Prostate gland (tissue), 2 donors: ENCODE results near the gene ERC2. TPM values are rescaled to one million over a fixed set of nuclear protein-coding genes. Genes with fewer than 3 reads are reported as not detected.

Source experiments
- DNase-seq: peaks from one replicate; pipeline ENCODE4 v3.0.0-alpha.2; 2019; ENCODE audit warnings: low spot score
- H3K27ac ChIP-seq, 2 donors: fragments of 200-600 bp; sonication (generic); 2 replicates each; pipeline ENCODE4 v1.5.1; 2017 to 2019
- H3K27me3 ChIP-seq: fragments of 200-600 bp; sonication (generic); replicated peaks from 2 replicates; pipeline ENCODE4 v1.5.1; 2019; ENCODE audit not compliant: insufficient read depth
- H3K36me3 ChIP-seq, 2 donors: fragments of 200-600 bp; sonication (generic); 1 replicate in 1 of 2; 2 replicates in 1 of 2; pipeline versions ENCODE4 v1.5.1 to v1.8.1; 2017 to 2019
- H3K4me1 ChIP-seq: fragments of 200-600 bp; sonication (generic); replicated peaks from 2 replicates; pipeline ENCODE4 v1.5.1; 2019
- H3K4me3 ChIP-seq, 2 donors: fragments of 200-600 bp; sonication (generic); 2 replicates each; pipeline ENCODE4 v1.5.1; 2017 to 2019
- H3K9me3 ChIP-seq: fragments of 200-600 bp; sonication (generic); 2 replicates; pipeline ENCODE4 v1.5.1; 2017
- CTCF ChIP-seq, 4 experiments: fragments of 200-600 bp in 2 of 4; fragments of 450-650 bp in 2 of 4; sonication (generic) in 2 of 4; IDR thresholded peaks; 1 replicate in 3 of 4; 2 replicates in 1 of 4; pipeline ENCODE4 v1.5.1; 2016 to 2019; ENCODE audit warnings: antibody characterized with exemption in 4 of 4, mild to moderate bottlenecking in 2 of 4, moderate library complexity in 2 of 4
- POLR2A ChIP-seq: fragments of 450-650 bp; IDR thresholded peaks from one replicate; pipeline ENCODE4 v1.6.1; 2016; ENCODE audit warnings: antibody characterized with exemption, mild to moderate bottlenecking
- POLR2AphosphoS5 ChIP-seq: sonication (generic); formaldehyde crosslinking; IDR thresholded peaks from one replicate; pipeline ENCODE4 v1.6.1; 2017; ENCODE audit warnings: antibody characterized with exemption
- WGBS: methylation state at CpG from one replicate; pipeline ENCODE4 v1.1.5; 2018; 5-methylcytosine and 5-hydroxymethylcytosine counted together
- intact Hi-C: fragments of 100-400 bp; cut with DNase I; formaldehyde crosslinking; loops from one replicate; pipeline ENCODE4 v1.14.2; 2022
- total RNA-seq, 2 donors: library from RNA; depleted of rRNA; stranded (reverse); fragments of >200 nt; gene quantifications; one replicate each; pipeline ENCODE4 v1.1.0, GENCODE V29; 2016

Gene ERC2
- total RNA-seq, 2 donors from 2014 or later, result 1.0 to 2.7 TPM

GRCh38 chr3:55880357-55880756 is 587.9 kb downstream of the ERC2 start:
- TF ChIP-seq POLR2A (no peak), POLR2AphosphoS5 (no peak), CTCF (IDR thresholded peaks at IDR 0.05) (no peak)
- no peak overlapping the region for H3K4me3 ChIP-seq
- no peak overlapping the region for H3K27ac ChIP-seq
- H3K36me3 ChIP-seq, result no peaks in the 10 kb centered on the region
- DNase-seq, result no peak
- H3K9me3 ChIP-seq, result no peaks in the 10 kb centered on the region
- no peaks in the 10 kb centered on the region for H3K27me3 ChIP-seq
- H3K4me1 ChIP-seq, result no peaks in the 10 kb centered on the region
- intact Hi-C loops, result no loop called here

- Histone ChIP-seq H3K4me3 (no peak overlapping the region), H3K27ac (no peak overlapping the region), H3K36me3 (no peaks in the 10 kb centered on the region), H3K9me3 (no peaks in the 10 kb centered on the region), H3K4me1 (no peaks in the 10 kb centered on the region), H3K27me3 (no peaks in the 10 kb centered on the region)
- TF ChIP-seq POLR2AphosphoS5 (no peak), CTCF (IDR thresholded peaks at IDR 0.05) (no peak), POLR2A (no peak)
- intact Hi-C loops, result no loop called here
- DNase-seq, result no peak
- WGBS, result 32% methylated on average over 2 of the region's 2 CpGs
These were observed 588.4 kb downstream of the ERC2 start for GRCh38 chr3:55879901-55880331.

GRCh38 chr3:55877703-55878102 is 590.6 kb downstream of the ERC2 start:
- WGBS, result 90% methylated on average over 4 of the region's 4 CpGs
- Histone ChIP-seq H3K9me3 (no peaks in the 10 kb centered on the region), H3K27me3 (no peaks in the 10 kb centered on the region), H3K4me3 (no peak overlapping the region), H3K36me3 (no peaks in the 10 kb centered on the region), H3K27ac (no peak overlapping the region), H3K4me1 (no peaks in the 10 kb centered on the region)
- TF ChIP-seq CTCF (IDR thresholded peaks at IDR 0.05), result no peak
- TF ChIP-seq POLR2A, result no peak
- no peak for TF ChIP-seq POLR2AphosphoS5
- no peak for DNase-seq
- intact Hi-C loops, result no loop called here

- no peak for DNase-seq
- intact Hi-C loops, result no loop called here
- Histone ChIP-seq H3K4me1 (no peaks in the 10 kb centered on the region), H3K4me3 (no peak overlapping the region), H3K36me3 (no peaks in the 10 kb centered on the region), H3K9me3 (no peaks in the 10 kb centered on the region), H3K27ac (no peak overlapping the region), H3K27me3 (no peaks in the 10 kb centered on the region)
- TF ChIP-seq POLR2AphosphoS5, result no peak
- TF ChIP-seq POLR2A, result no peak
- TF ChIP-seq CTCF (IDR thresholded peaks at IDR 0.05), result no peak
These were observed 591.7 kb downstream of the ERC2 start for GRCh38 chr3:55876560-55876959.

GRCh38 chr3:55875113-55875512 is 593.2 kb downstream of the ERC2 start:
- no peak for TF ChIP-seq CTCF (IDR thresholded peaks at IDR 0.05)
- TF ChIP-seq POLR2A, result no peak
- no peak for TF ChIP-seq POLR2AphosphoS5
- no peak overlapping the region for H3K27ac ChIP-seq
- H3K9me3 ChIP-seq, result no peaks in the 10 kb centered on the region
- no peaks in the 10 kb centered on the region for H3K27me3 ChIP-seq
- 75% methylated on average over 1 of the region's 1 CpG for WGBS
- no peaks in the 10 kb centered on the region for H3K36me3 ChIP-seq
- intact Hi-C loops, result no loop called here
- H3K4me3 ChIP-seq, result no peak overlapping the region
- no peaks in the 10 kb centered on the region for H3K4me1 ChIP-seq
- DNase-seq, result no peak
